Breast epithelium (tissue), 3 donors: ENCODE data around the gene TRIM7.

Experiments
- CTCF ChIP-seq, 3 donors: fragments of 450-650 bp; IDR thresholded peaks; one replicate each; pipeline ENCODE4 v1.5.1; 2016 to 2017; ENCODE audit warnings: antibody characterized with exemption in 3 of 3, mild to moderate bottlenecking in 3 of 3, moderate library complexity in 3 of 3
- POLR2A ChIP-seq: fragments of 450-650 bp; IDR thresholded peaks from one replicate; pipeline ENCODE4 v1.6.1; 2016; ENCODE audit warnings: antibody characterized with exemption, mild to moderate bottlenecking, moderate library complexity
- POLR2AphosphoS5 ChIP-seq, 3 donors: sonication (generic); formaldehyde crosslinking; IDR thresholded peaks; one replicate each; pipeline ENCODE4 v1.6.1; 2017; ENCODE audit warnings: antibody characterized with exemption in 3 of 3

- TF ChIP-seq CTCF (IDR thresholded peaks at IDR 0.05) (no peak), POLR2A (no peak), POLR2AphosphoS5 (IDR thresholded peaks at IDR 0.05) (no peak)
Measured at GRCh38 chr5:181235323-181235688, 30.3 kb upstream of the TRIM7 start.
